Prostate gland (tissue), 2 donors: ENCODE data around the gene PRR19. TPM values are rescaled to one million over a fixed set of nuclear protein-coding genes. Genes with fewer than 3 reads are reported as not detected.
"Not testable (repeated sequence)": the region's sequence is repeated elsewhere in the genome, so short reads cannot be mapped to it uniquely, and the experiment has no call there.

Experiments used
- DNase-seq: peaks from one replicate; pipeline ENCODE4 v3.0.0-alpha.2; 2019; ENCODE audit warnings: low spot score
- H3K27ac ChIP-seq, 2 donors: fragments of 200-600 bp; sonication (generic); 2 replicates each; pipeline ENCODE4 v1.5.1; 2017 to 2019
- H3K27me3 ChIP-seq: fragments of 200-600 bp; sonication (generic); replicated peaks from 2 replicates; pipeline ENCODE4 v1.5.1; 2019; ENCODE audit not compliant: insufficient read depth
- H3K36me3 ChIP-seq, 2 donors: fragments of 200-600 bp; sonication (generic); 1 replicate in 1 of 2; 2 replicates in 1 of 2; pipeline versions ENCODE4 v1.5.1 to v1.8.1; 2017 to 2019
- H3K4me1 ChIP-seq: fragments of 200-600 bp; sonication (generic); replicated peaks from 2 replicates; pipeline ENCODE4 v1.5.1; 2019
- H3K4me3 ChIP-seq, 2 donors: fragments of 200-600 bp; sonication (generic); 2 replicates each; pipeline ENCODE4 v1.5.1; 2017 to 2019
- H3K9me3 ChIP-seq: fragments of 200-600 bp; sonication (generic); 2 replicates; pipeline ENCODE4 v1.5.1; 2017
- CTCF ChIP-seq, 4 experiments: fragments of 200-600 bp in 2 of 4; fragments of 450-650 bp in 2 of 4; sonication (generic) in 2 of 4; IDR thresholded peaks; 1 replicate in 3 of 4; 2 replicates in 1 of 4; pipeline ENCODE4 v1.5.1; 2016 to 2019; ENCODE audit warnings: antibody characterized with exemption in 4 of 4, mild to moderate bottlenecking in 2 of 4, moderate library complexity in 2 of 4
- POLR2A ChIP-seq: fragments of 450-650 bp; IDR thresholded peaks from one replicate; pipeline ENCODE4 v1.6.1; 2016; ENCODE audit warnings: antibody characterized with exemption, mild to moderate bottlenecking
- POLR2AphosphoS5 ChIP-seq: sonication (generic); formaldehyde crosslinking; IDR thresholded peaks from one replicate; pipeline ENCODE4 v1.6.1; 2017; ENCODE audit warnings: antibody characterized with exemption
- WGBS: methylation state at CpG from one replicate; pipeline ENCODE4 v1.1.5; 2018; 5-methylcytosine and 5-hydroxymethylcytosine counted together
- intact Hi-C: fragments of 100-400 bp; cut with DNase I; formaldehyde crosslinking; loops from one replicate; pipeline ENCODE4 v1.14.2; 2022
- total RNA-seq, 2 donors: library from RNA; depleted of rRNA; stranded (reverse); fragments of >200 nt; gene quantifications; one replicate each; pipeline ENCODE4 v1.1.0, GENCODE V29; 2016

Gene PRR19
- total RNA-seq, 2 donors from 2014 or later = 0.32 to 8.4 TPM

GRCh38 chr19:42254850-42255765 lies 46.8 kb upstream of the PRR19 start, which contains the start of gene ERF:
TSS of gene ERF (minus strand) at chr19:42255128. CDS start at chr19:42254999, 129 bp downstream.
- H3K4me1 ChIP-seq = peaks cover 14% of the 10 kb centered on the region
- H3K27me3 ChIP-seq = no peaks in the 10 kb centered on the region
- no peaks in the 10 kb centered on the region for H3K36me3 ChIP-seq
- intact Hi-C loops = loop anchor here (1.0 kb wide), 2 partner anchors 13 to 29 kb away; no protein-coding TSS in a partner anchor
- H3K4me3 ChIP-seq = peak within 1 kb of the TSS; percentile 98
- no peaks in the 10 kb centered on the region for H3K9me3 ChIP-seq
- peak within 1 kb of the TSS; percentile 98 for H3K27ac ChIP-seq
- under 1% methylated on average over 56 of the region's 75 CpGs for WGBS
- TF ChIP-seq POLR2A = peak; percentile 100
- TF ChIP-seq CTCF (IDR thresholded peaks at IDR 0.05) = peak in 2 of 4 experiments; percentile 26 to 39
- TF ChIP-seq POLR2AphosphoS5 = peak; percentile 93
- DNase-seq = peak; percentile 91

GRCh38 chr19:42255766-42256745 lies 45.9 kb upstream of the PRR19 start:
- peaks cover 9% of the 10 kb centered on the region for H3K4me1 ChIP-seq
- H3K27ac ChIP-seq = peak overlapping the region; percentile 98
- H3K9me3 ChIP-seq = no peaks in the 10 kb centered on the region
- intact Hi-C loops = loop anchor here (1.0 kb wide), 1 partner anchor 12 kb away; no protein-coding TSS in a partner anchor
- DNase-seq = no peak
- no peaks in the 10 kb centered on the region for H3K36me3 ChIP-seq
- peak overlapping the region; percentile 98 for H3K4me3 ChIP-seq
- H3K27me3 ChIP-seq = no peaks in the 10 kb centered on the region
- 4% methylated on average over 38 of the region's 38 CpGs for WGBS
- TF ChIP-seq POLR2A = no peak
- TF ChIP-seq POLR2AphosphoS5 = peak; percentile 28
- no peak for TF ChIP-seq CTCF (IDR thresholded peaks at IDR 0.05)

- intact Hi-C loops, H3K36me3 ChIP-seq, H3K27me3 ChIP-seq, H3K9me3 ChIP-seq, H3K4me1 ChIP-seq, H3K27ac ChIP-seq, H3K4me3 ChIP-seq, DNase-seq: not testable (repeated sequence)
- 86% methylated on average over 3 of the region's 3 CpGs for WGBS
Measured at GRCh38 chr19:42257842-42258241, 44.1 kb upstream of the PRR19 start.

GRCh38 chr19:42261763-42262162 lies 40.2 kb upstream of the PRR19 start:
- Histone ChIP-seq H3K36me3 (no peaks in the 10 kb centered on the region), H3K27me3 (no peaks in the 10 kb centered on the region), H3K4me1 (no peaks in the 10 kb centered on the region), H3K9me3 (no peaks in the 10 kb centered on the region), H3K4me3 (no peak overlapping the region), H3K27ac (no peak overlapping the region)
- no peak for DNase-seq
- TF ChIP-seq POLR2A = no peak
- TF ChIP-seq POLR2AphosphoS5 = no peak
- no peak for TF ChIP-seq CTCF (IDR thresholded peaks at IDR 0.05)
- 93% methylated on average over 3 of the region's 3 CpGs for WGBS
- intact Hi-C loops = no loop called here

GRCh38 chr19:42266105-42266504 lies 35.8 kb upstream of the PRR19 start:
- H3K4me1 ChIP-seq, H3K4me3 ChIP-seq, H3K9me3 ChIP-seq, H3K27ac ChIP-seq, intact Hi-C loops, H3K27me3 ChIP-seq, DNase-seq, H3K36me3 ChIP-seq: not testable (repeated sequence)
- WGBS = 90% methylated on average over 4 of the region's 4 CpGs

GRCh38 chr19:42266928-42267603 lies 34.9 kb upstream of the PRR19 start:
- DNase-seq, H3K27me3 ChIP-seq, H3K4me3 ChIP-seq, intact Hi-C loops, H3K9me3 ChIP-seq, H3K36me3 ChIP-seq, H3K4me1 ChIP-seq: not testable (repeated sequence)
- 96% methylated on average over 25 of the region's 25 CpGs for WGBS
- peak overlapping the region in 1 of 2 donors; percentile 99 for H3K27ac ChIP-seq
